Lung (tissue), 12 donors: Measurements from ENCODE around the gene PLCB4. TPM values are rescaled to one million over a fixed set of nuclear protein-coding genes. Genes with fewer than 3 reads are reported as not detected.

Experiments used
- ATAC-seq: fragments of 200-7000 bp; cut with Tn5 transposase; one replicate; pipeline ENCODE4 v1.9.1; 2020; ENCODE audit warnings: moderate number of reproducible peaks; ENCODE audit not compliant: insufficient read depth, low FRiP score
- DNase-seq, 3 donors: peaks; one replicate each; pipeline ENCODE4 v3.0.0-alpha.2; 2013 to 2017
- H3K27ac ChIP-seq, 2 donors: one replicate each; pipeline ENCODE4 v1.5.1; 2013; ENCODE audit warnings: mild to moderate bottlenecking in 2 of 2, moderate library complexity in 2 of 2, control low read depth in 1 of 2, inconsistent platforms in 1 of 2, low read depth in 1 of 2, low read length in 1 of 2
- H3K27me3 ChIP-seq, 3 donors: one replicate each; pipeline ENCODE4 v1.5.1; 2013; ENCODE audit warnings: low read length in 2 of 3; ENCODE audit not compliant: control insufficient read depth in 3 of 3, insufficient read depth in 3 of 3
- H3K36me3 ChIP-seq, 4 donors: one replicate each; pipeline ENCODE4 v1.5.1; 2013; ENCODE audit warnings: low read length in 4 of 4, mild to moderate bottlenecking in 1 of 4, moderate library complexity in 1 of 4; ENCODE audit not compliant: control insufficient read depth in 4 of 4, insufficient read depth in 4 of 4
- H3K4me1 ChIP-seq, 5 donors: one replicate each; pipeline ENCODE4 v1.5.1; 2013; ENCODE audit warnings: low read length in 5 of 5, mild to moderate bottlenecking in 2 of 5, moderate library complexity in 1 of 5; ENCODE audit not compliant: control insufficient read depth in 5 of 5, insufficient read depth in 5 of 5
- H3K4me3 ChIP-seq: one replicate; pipeline ENCODE4 v1.5.1; 2013; ENCODE audit warnings: mild to moderate bottlenecking, control low read depth, moderate library complexity
- H3K9ac ChIP-seq, 2 donors: one replicate each; pipeline ENCODE4 v1.5.1; 2013; ENCODE audit warnings: low read length in 2 of 2, control low read depth in 1 of 2; ENCODE audit not compliant: insufficient read depth in 1 of 2
- H3K9me3 ChIP-seq, 4 donors: one replicate each; pipeline ENCODE4 v1.5.1; 2013; ENCODE audit warnings: low read length in 3 of 4, mild to moderate bottlenecking in 1 of 4, moderate library complexity in 1 of 4; ENCODE audit not compliant: control insufficient read depth in 4 of 4, insufficient read depth in 3 of 4
- WGBS, 2 donors: extraction: QIAGEN DNeasy Blood & Tissue Kit; methylation state at CpG; one replicate each; pipeline ENCODE4 v1.1.7; 2013; 5-methylcytosine and 5-hydroxymethylcytosine counted together
- polyA plus RNA-seq, 2 donors: library from polyadenylated mRNA; stranded (reverse); fragments of 200-250 nt; gene quantifications; one replicate each; pipeline ENCODE4 v1.2.1, GENCODE V29; 2013
- total RNA-seq, 2 donors: library from RNA; depleted of rRNA in 1 of 2; stranded (reverse); fragments of >200 nt in 1 of 2; gene quantifications; one replicate each; pipeline ENCODE4 v1.2.1, GENCODE V29; 2014 to 2021
- TF ChIP-seq, protein P1 (sequence below): IDR thresholded peaks from 2 replicates; pipeline ENCODE4 v1.5.1; 2012; ENCODE audit warnings: mild to moderate bottlenecking; ENCODE audit errors: control extremely low read depth, extremely low read depth
- donor health status: control.
- donor health status: control.
- donor health status: Bipolar disorder and iron deficiency.
- donor health status: healthy.
- donor health status: DM: yes; HTN: yes; CAD: no.

Gene PLCB4
- total and polyA plus RNA-seq, 4 donors = 2.1 to 18.6 (median 5.6) TPM

DNA sequence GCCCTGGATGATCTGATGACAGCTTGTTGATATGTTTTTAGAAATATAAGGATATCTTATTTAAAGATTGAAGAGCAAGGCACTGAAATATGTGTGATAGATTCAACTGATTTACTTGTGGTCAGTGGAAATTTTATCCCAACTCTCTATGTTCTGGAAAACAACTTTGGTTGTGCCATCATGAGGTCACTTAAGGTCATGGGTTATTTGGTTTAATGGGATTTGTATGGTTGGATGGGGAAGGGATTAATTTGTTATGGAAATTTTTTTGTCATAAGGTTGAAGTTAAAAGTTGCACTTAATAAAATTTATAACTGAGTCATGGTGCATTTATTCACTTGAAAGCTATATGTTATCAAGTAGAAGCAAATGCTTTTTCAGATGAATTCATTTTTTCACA, 231.2 kb downstream of the PLCB4 start:
- H3K4me3 ChIP-seq = no peak overlapping the region
- no peaks in the 10 kb centered on the region for H3K9me3 ChIP-seq
- no peak overlapping the region for H3K9ac ChIP-seq
- TF ChIP-seq, protein P1, sequence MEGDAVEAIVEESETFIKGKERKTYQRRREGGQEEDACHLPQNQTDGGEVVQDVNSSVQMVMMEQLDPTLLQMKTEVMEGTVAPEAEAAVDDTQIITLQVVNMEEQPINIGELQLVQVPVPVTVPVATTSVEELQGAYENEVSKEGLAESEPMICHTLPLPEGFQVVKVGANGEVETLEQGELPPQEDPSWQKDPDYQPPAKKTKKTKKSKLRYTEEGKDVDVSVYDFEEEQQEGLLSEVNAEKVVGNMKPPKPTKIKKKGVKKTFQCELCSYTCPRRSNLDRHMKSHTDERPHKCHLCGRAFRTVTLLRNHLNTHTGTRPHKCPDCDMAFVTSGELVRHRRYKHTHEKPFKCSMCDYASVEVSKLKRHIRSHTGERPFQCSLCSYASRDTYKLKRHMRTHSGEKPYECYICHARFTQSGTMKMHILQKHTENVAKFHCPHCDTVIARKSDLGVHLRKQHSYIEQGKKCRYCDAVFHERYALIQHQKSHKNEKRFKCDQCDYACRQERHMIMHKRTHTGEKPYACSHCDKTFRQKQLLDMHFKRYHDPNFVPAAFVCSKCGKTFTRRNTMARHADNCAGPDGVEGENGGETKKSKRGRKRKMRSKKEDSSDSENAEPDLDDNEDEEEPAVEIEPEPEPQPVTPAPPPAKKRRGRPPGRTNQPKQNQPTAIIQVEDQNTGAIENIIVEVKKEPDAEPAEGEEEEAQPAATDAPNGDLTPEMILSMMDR = no peak
- ATAC-seq = no peak
- H3K27me3 ChIP-seq = no peaks in the 10 kb centered on the region
- peaks cover 0 to 12% (median 6%) of the 10 kb centered on the region in 5 donors for H3K4me1 ChIP-seq
- no peak overlapping the region for H3K27ac ChIP-seq
- no peaks in the 10 kb centered on the region for H3K36me3 ChIP-seq
- no peak for DNase-seq

DNA sequence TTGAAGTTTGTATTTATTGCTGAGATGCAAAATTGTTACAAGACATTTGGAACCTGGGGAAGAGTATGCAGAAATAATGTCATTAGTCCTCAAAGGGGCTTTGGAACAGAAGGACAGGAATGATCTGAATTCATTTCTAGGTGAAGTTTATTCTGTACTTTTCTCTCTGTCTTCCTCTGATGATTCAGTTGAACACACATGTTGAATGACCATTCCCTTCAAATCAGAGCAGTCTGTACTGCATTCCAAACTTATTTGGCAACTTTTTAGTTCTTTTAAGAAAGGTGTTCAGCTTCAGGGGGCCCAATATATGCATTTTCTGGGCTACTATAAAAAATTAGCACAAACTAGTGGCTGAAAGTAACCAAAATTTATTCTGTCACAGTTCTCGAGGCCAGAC, 231.6 kb downstream of the PLCB4 start:
- DNase-seq (no peak), ATAC-seq (no peak)
- TF ChIP-seq, protein P1 = no peak
- Histone ChIP-seq H3K4me3 (no peak overlapping the region), H3K36me3 (no peaks in the 10 kb centered on the region), H3K27me3 (no peaks in the 10 kb centered on the region), H3K9me3 (no peaks in the 10 kb centered on the region), H3K9ac (no peak overlapping the region), H3K27ac (no peak overlapping the region), H3K4me1 (peaks cover 0 to 12% (median 6%) of the 10 kb centered on the region in 5 donors)
- 88 to 92% methylated on average over 1 of the region's 1 CpG for whole genome bisulfite sequencing, 2 donors

DNA sequence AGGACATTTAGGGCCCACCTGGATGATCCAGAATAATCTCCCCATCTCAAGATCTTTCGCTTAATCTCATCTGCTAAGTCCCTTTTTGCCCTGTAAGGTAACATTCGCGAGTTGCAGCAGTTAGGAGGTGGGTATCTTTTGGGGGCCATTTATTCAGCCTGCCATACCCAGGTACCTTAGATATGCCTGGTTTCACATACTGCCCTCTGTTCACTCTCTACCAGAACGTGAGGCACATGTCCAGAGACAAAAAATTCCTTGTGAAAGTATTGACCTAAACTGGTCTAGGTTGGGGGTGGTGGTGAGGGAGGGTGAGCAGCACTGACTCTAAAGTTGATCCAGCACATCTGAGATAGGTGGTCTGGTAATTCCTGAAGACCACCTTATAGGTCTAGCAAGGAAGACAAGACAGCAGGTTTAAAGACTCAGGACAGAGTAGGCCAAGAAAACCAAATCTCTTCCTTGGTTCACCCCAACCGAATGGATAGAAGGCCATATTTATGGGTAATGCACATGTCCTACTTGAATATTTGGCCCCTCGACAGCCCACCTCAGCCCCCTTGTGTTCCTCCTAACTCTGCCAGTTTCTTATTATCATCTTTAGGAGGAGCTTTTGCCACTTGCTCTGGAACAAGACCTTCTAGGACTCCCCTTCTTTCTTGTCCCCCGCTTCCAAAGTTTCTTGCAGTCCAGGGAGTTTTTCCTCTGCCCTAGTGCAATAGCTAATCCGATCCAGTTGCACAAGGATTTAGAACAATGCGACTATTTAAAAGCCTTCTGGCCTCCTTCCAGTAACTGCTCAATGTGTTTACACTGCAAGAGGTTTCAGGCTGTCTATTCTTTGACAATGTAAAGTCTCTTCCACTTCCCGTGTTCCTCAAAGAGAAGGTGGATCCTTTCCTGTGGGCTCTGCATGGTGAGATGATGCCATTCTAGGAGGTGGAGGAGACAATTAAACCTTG, 232.5 kb downstream of the PLCB4 start:
- H3K4me1 ChIP-seq = peaks cover 0 to 13% (median 6%) of the 10 kb centered on the region in 5 donors
- ATAC-seq = no peak
- peak; percentile 27 to 94 (median 82) for DNase-seq
- TF ChIP-seq, protein P1 = no peak
- H3K9ac ChIP-seq = no peak overlapping the region
- H3K27ac ChIP-seq = peak overlapping the region; percentile 39 to 46
- no peaks in the 10 kb centered on the region for H3K9me3 ChIP-seq
- H3K27me3 ChIP-seq = no peaks in the 10 kb centered on the region
- no peaks in the 10 kb centered on the region for H3K36me3 ChIP-seq
- no peak overlapping the region for H3K4me3 ChIP-seq
- 68 to 82% methylated on average over 10 of the region's 10 CpGs for WGBS, 2 donors
